GM18951 (cell line): ENCODE data around the gene SCAMP3.
"Not testable (repeated sequence)": the region's sequence is repeated elsewhere in the genome, so short reads cannot be mapped to it uniquely, and the experiment has no call there.

ENCODE experiments used
- POLR2A ChIP-seq: IDR thresholded peaks from 4 replicates; pipeline ENCODE4 v1.6.1; 2011; ENCODE audit warnings: mild to moderate bottlenecking; ENCODE audit not compliant: insufficient read length, insufficient read depth; ENCODE audit errors: extremely low read depth
- in situ Hi-C: fragments of 300-500 bp; cut with MboI; formaldehyde crosslinking; loops from one replicate; pipeline ENCODE4 v1.12.0; 2022; ENCODE audit warnings: low sequenced_read_pairs, mixed read lengths, inconsistent platforms; ENCODE audit not compliant: unreplicated experiment

SCAMP3 gene

GRCh38 chr1:155226188-155226909, 35.8 kb downstream of the SCAMP3 start:
- in situ Hi-C loops: no loop called here
- TF ChIP-seq POLR2A: no peak

- in situ Hi-C loops: not testable (repeated sequence)
These were observed 36.8 kb downstream of the SCAMP3 start for GRCh38 chr1:155225404-155225759.

- no peak for TF ChIP-seq POLR2A
- in situ Hi-C loops: no loop called here
These were observed 39.1 kb downstream of the SCAMP3 start for GRCh38 chr1:155223047-155223446.

- in situ Hi-C loops: not testable (repeated sequence)
These were observed 41.8 kb downstream of the SCAMP3 start for GRCh38 chr1:155220211-155220965.

GRCh38 chr1:155219592-155220031, 42.5 kb downstream of the SCAMP3 start:
- in situ Hi-C loops: no loop called here
- TF ChIP-seq POLR2A: no peak

GRCh38 chr1:155218854-155219591, 43.1 kb downstream of the SCAMP3 start:
- no peak for TF ChIP-seq POLR2A
- in situ Hi-C loops: no loop called here

GRCh38 chr1:155214702-155215101, 47.5 kb downstream of the SCAMP3 start:
- in situ Hi-C loops: not testable (repeated sequence)

GRCh38 chr1:155212051-155212440, 50.1 kb downstream of the SCAMP3 start:
- in situ Hi-C loops: not testable (repeated sequence)

- in situ Hi-C loops: not testable (repeated sequence)
These were observed 50.6 kb downstream of the SCAMP3 start for GRCh38 chr1:155211381-155212050.

- in situ Hi-C loops: no loop called here
- TF ChIP-seq POLR2A: no peak
These were observed 51.7 kb downstream of the SCAMP3 start for GRCh38 chr1:155210314-155211104.

GRCh38 chr1:155209312-155209721, 52.8 kb downstream of the SCAMP3 start:
- TF ChIP-seq POLR2A: no peak

GRCh38 chr1:155208541-155209311, 53.4 kb downstream of the SCAMP3 start, which contains the start of gene MTX1:
Gene MTX1, plus strand, starts transcription at chr1:155208695. Its CDS starts 110 bp downstream, at chr1:155208805.
- in situ Hi-C loops: no loop called here
- TF ChIP-seq POLR2A: peak; percentile 70

More at GRCh38 chr1:155209312-155209721, 52.8 kb downstream of the SCAMP3 start:
- in situ Hi-C loops: no loop called here
